DOHH2 (cell line): ENCODE data around the gene PALLD.

Experiments used
- H3F3A ChIP-seq: fragments of 200-600 bp; sonication (generic), shearing (Covaris generic); 2 replicates; pipeline ENCODE4 v1.6.0; 2016; ENCODE audit warnings: antibody characterized with exemption, mild to moderate bottlenecking; ENCODE audit not compliant: control insufficient read depth, insufficient read depth
- H3K27ac ChIP-seq: fragments of 200-600 bp; sonication (generic); 2 replicates; pipeline ENCODE4 v1.5.1; 2014; ENCODE audit warnings: low read depth, mild to moderate bottlenecking, low read length, moderate library complexity
- H3K27me3 ChIP-seq: fragments of 200-600 bp; sonication (generic); 2 replicates; pipeline ENCODE4 v1.6.1; 2014; ENCODE audit warnings: mild to moderate bottlenecking, low read length, mixed read lengths; ENCODE audit not compliant: control insufficient read depth
- H3K36me3 ChIP-seq: fragments of 200-600 bp; sonication (generic); 2 replicates; pipeline ENCODE4 v1.6.1; 2014; ENCODE audit warnings: mild to moderate bottlenecking, low read length, moderate library complexity, mixed read lengths; ENCODE audit not compliant: control insufficient read depth
- H3K4me1 ChIP-seq: fragments of 200-600 bp; sonication (generic); 2 replicates; pipeline ENCODE4 v1.6.1; 2014; ENCODE audit warnings: mild to moderate bottlenecking, low read length, mixed read lengths; ENCODE audit not compliant: control insufficient read depth
- H3K4me2 ChIP-seq: fragments of 200-600 bp; sonication (generic); 2 replicates; pipeline ENCODE4 v1.6.0; 2014; ENCODE audit warnings: mild to moderate bottlenecking, low read length, moderate library complexity
- H3K4me3 ChIP-seq: fragments of 200-600 bp; sonication (generic); 2 replicates; pipeline ENCODE4 v1.5.1; 2014; ENCODE audit warnings: mild to moderate bottlenecking, low read length, mixed read lengths
- H3K79me2 ChIP-seq: fragments of 200-600 bp; sonication (generic); 2 replicates; pipeline ENCODE4 v1.6.1; 2014; ENCODE audit warnings: mild to moderate bottlenecking, low read length, mixed read lengths; ENCODE audit not compliant: control insufficient read depth
- H3K9me2 ChIP-seq: fragments of 200-600 bp; sonication (generic); replicated peaks from 2 replicates; pipeline ENCODE4 v1.6.1; 2014; ENCODE audit warnings: mild to moderate bottlenecking, low read length, mixed read lengths; ENCODE audit not compliant: control insufficient read depth
- H3K9me3 ChIP-seq: fragments of 200-600 bp; sonication (generic); 2 replicates; pipeline ENCODE4 v1.6.1; 2014; ENCODE audit warnings: antibody characterized with exemption, low read length, mixed read lengths; ENCODE audit not compliant: control insufficient read depth, insufficient read depth
- H4K20me1 ChIP-seq: fragments of 200-600 bp; sonication (generic); 2 replicates; pipeline ENCODE4 v1.6.0; 2014; ENCODE audit warnings: low read depth, mild to moderate bottlenecking, antibody characterized with exemption, low read length, moderate library complexity; ENCODE audit not compliant: control insufficient read depth, insufficient read depth
- CTCF ChIP-seq: fragments of 200-600 bp; sonication (generic); IDR thresholded peaks from one replicate; pipeline ENCODE4 v1.5.1; 2014; ENCODE audit warnings: antibody characterized with exemption, mild to moderate bottlenecking, low read depth, low read length; ENCODE audit not compliant: poor library complexity, severe bottlenecking
- EZH2phosphoT487 ChIP-seq: fragments of 200-600 bp; sonication (generic); IDR thresholded peaks from 2 replicates; pipeline ENCODE4 v1.6.1; 2017; ENCODE audit warnings: borderline replicate concordance, mild to moderate bottlenecking, antibody characterized with exemption, low read length, moderate library complexity, mixed read lengths

PALLD gene

GRCh38 chr4:168707205-168707604, 210.4 kb downstream of the PALLD start:
- Histone ChIP-seq H3K4me1 (no peaks in the 10 kb centered on the region), H3F3A (no peaks in the 10 kb centered on the region), H4K20me1 (no peaks in the 10 kb centered on the region), H3K27me3 (no peaks in the 10 kb centered on the region), H3K4me2 (no peak overlapping the region), H3K9me3 (no peaks in the 10 kb centered on the region), H3K36me3 (no peaks in the 10 kb centered on the region), H3K79me2 (no peaks in the 10 kb centered on the region), H3K27ac (no peak overlapping the region), H3K9me2 (no peaks in the 10 kb centered on the region), H3K4me3 (no peak overlapping the region)
- TF ChIP-seq EZH2phosphoT487 (no peak), CTCF (no peak)

- no peaks in the 10 kb centered on the region for H4K20me1 ChIP-seq
- no peaks in the 10 kb centered on the region for H3K79me2 ChIP-seq
- no peaks in the 10 kb centered on the region for H3K36me3 ChIP-seq
- H3K27ac ChIP-seq: no peak overlapping the region
- H3K9me3 ChIP-seq: no peaks in the 10 kb centered on the region
- no peaks in the 10 kb centered on the region for H3F3A ChIP-seq
- no peaks in the 10 kb centered on the region for H3K4me1 ChIP-seq
- H3K27me3 ChIP-seq: no peaks in the 10 kb centered on the region
- no peak overlapping the region for H3K4me2 ChIP-seq
- no peak for TF ChIP-seq CTCF
- no peak for TF ChIP-seq EZH2phosphoT487
- H3K9me2 ChIP-seq: no peaks in the 10 kb centered on the region
- no peak overlapping the region for H3K4me3 ChIP-seq
Observed at GRCh38 chr4:168708108-168708507, 211.3 kb downstream of the PALLD start.

GRCh38 chr4:168710353-168710946, 213.6 kb downstream of the PALLD start:
- H4K20me1 ChIP-seq: no peaks in the 10 kb centered on the region
- H3K4me3 ChIP-seq: no peak overlapping the region
- H3K4me1 ChIP-seq: no peaks in the 10 kb centered on the region
- H3K27ac ChIP-seq: no peak overlapping the region
- H3K4me2 ChIP-seq: no peak overlapping the region
- TF ChIP-seq CTCF (no peak), EZH2phosphoT487 (no peak)
- H3F3A ChIP-seq: no peaks in the 10 kb centered on the region
- H3K36me3 ChIP-seq: no peaks in the 10 kb centered on the region
- no peaks in the 10 kb centered on the region for H3K9me3 ChIP-seq
- H3K27me3 ChIP-seq: no peaks in the 10 kb centered on the region
- no peaks in the 10 kb centered on the region for H3K79me2 ChIP-seq
- H3K9me2 ChIP-seq: no peaks in the 10 kb centered on the region
